NCI-H526 treated with DMSO at 0.1 percent for 48 hours (cell line): ENCODE results near the gene PLAAT4.
"Not testable (repeated sequence)": the region's sequence is repeated elsewhere in the genome, so short reads cannot be mapped to it uniquely, and the experiment has no call there.

Experiments
- DNase-seq: peaks from one replicate; lab custom pipeline; 2025; lab: John Stamatoyannopoulos, UW

PLAAT4 gene

GRCh38 chr11:63543711-63544110 is 7.1 kb downstream of the PLAAT4 start:
- DNase-seq, result no peak

- DNase-seq, result no peak
Observed at GRCh38 chr11:63547061-63547460, 10.5 kb downstream of the PLAAT4 start.

- no peak for DNase-seq
Observed at GRCh38 chr11:63548178-63548577, 11.6 kb downstream of the PLAAT4 start.

GRCh38 chr11:63549411-63549810 is 12.8 kb downstream of the PLAAT4 start:
- no peak for DNase-seq

GRCh38 chr11:63550156-63550700 is 13.6 kb downstream of the PLAAT4 start:
- DNase-seq, result not testable (repeated sequence)

- no peak for DNase-seq
Observed at GRCh38 chr11:63551091-63551888, 14.7 kb downstream of the PLAAT4 start.

- no peak for DNase-seq
Observed at GRCh38 chr11:63551889-63552266, 15.3 kb downstream of the PLAAT4 start.

GRCh38 chr11:63552921-63553320 is 16.3 kb downstream of the PLAAT4 start:
- DNase-seq, result no peak

GRCh38 chr11:63553759-63554158 is 17.2 kb downstream of the PLAAT4 start:
- no peak for DNase-seq

GRCh38 chr11:63554877-63555223 is 18.2 kb downstream of the PLAAT4 start:
- DNase-seq, result no peak

- no peak for DNase-seq
Observed at GRCh38 chr11:63556404-63557013, 19.9 kb downstream of the PLAAT4 start.

GRCh38 chr11:63557570-63557969 is 21.0 kb downstream of the PLAAT4 start:
- DNase-seq, result no peak

- no peak for DNase-seq
Observed at GRCh38 chr11:63558459-63559157, 22.0 kb downstream of the PLAAT4 start.

- DNase-seq, result no peak
Observed at GRCh38 chr11:63560506-63561180, 24.0 kb downstream of the PLAAT4 start.

GRCh38 chr11:63563201-63564055 is 26.8 kb downstream of the PLAAT4 start, which contains the start of gene PLAAT2:
Gene PLAAT2 (minus strand): TSS chr11:63563379. CDS start chr11:63563324, 55 bp downstream.
- DNase-seq, result no peak

- DNase-seq, result peak; percentile 19
Observed at GRCh38 chr11:63564056-63564774, 27.6 kb downstream of the PLAAT4 start.

- DNase-seq, result no peak
Observed at GRCh38 chr11:63564784-63565350, 28.3 kb downstream of the PLAAT4 start.

- DNase-seq, result peak; percentile 50
Observed at GRCh38 chr11:63567044-63567840, 30.6 kb downstream of the PLAAT4 start.

GRCh38 chr11:63569570-63569969 is 33.0 kb downstream of the PLAAT4 start:
- no peak for DNase-seq
